DOHH2 (cell line): ENCODE results near the gene ZNF474.

Experiments used
- CTCF ChIP-seq: fragments of 200-600 bp; sonication (generic); IDR thresholded peaks from one replicate; pipeline ENCODE4 v1.5.1; 2014; ENCODE audit warnings: antibody characterized with exemption, mild to moderate bottlenecking, low read depth, low read length; ENCODE audit not compliant: poor library complexity, severe bottlenecking
- EZH2phosphoT487 ChIP-seq: fragments of 200-600 bp; sonication (generic); IDR thresholded peaks from 2 replicates; pipeline ENCODE4 v1.6.1; 2017; ENCODE audit warnings: borderline replicate concordance, mild to moderate bottlenecking, antibody characterized with exemption, low read length, moderate library complexity, mixed read lengths

- no peak for TF ChIP-seq CTCF
- no peak for TF ChIP-seq EZH2phosphoT487
These were observed 9.0 kb downstream of the ZNF474 start for GRCh38 chr5:122138356-122138755.
